Skeletal muscle cell (primary cell): ENCODE measurements around the gene MTIF3.

ENCODE experiments used
- DNase-seq: peaks from one replicate; pipeline ENCODE4 v3.0.0-alpha.2; 2010; ENCODE audit warnings: low read depth
- H3K4me3 ChIP-seq: 2 replicates; pipeline ENCODE4 v1.5.1; 2011; ENCODE audit warnings: low read depth, mild to moderate bottlenecking, control low read depth, low read length, moderate library complexity

Gene MTIF3

DNA sequence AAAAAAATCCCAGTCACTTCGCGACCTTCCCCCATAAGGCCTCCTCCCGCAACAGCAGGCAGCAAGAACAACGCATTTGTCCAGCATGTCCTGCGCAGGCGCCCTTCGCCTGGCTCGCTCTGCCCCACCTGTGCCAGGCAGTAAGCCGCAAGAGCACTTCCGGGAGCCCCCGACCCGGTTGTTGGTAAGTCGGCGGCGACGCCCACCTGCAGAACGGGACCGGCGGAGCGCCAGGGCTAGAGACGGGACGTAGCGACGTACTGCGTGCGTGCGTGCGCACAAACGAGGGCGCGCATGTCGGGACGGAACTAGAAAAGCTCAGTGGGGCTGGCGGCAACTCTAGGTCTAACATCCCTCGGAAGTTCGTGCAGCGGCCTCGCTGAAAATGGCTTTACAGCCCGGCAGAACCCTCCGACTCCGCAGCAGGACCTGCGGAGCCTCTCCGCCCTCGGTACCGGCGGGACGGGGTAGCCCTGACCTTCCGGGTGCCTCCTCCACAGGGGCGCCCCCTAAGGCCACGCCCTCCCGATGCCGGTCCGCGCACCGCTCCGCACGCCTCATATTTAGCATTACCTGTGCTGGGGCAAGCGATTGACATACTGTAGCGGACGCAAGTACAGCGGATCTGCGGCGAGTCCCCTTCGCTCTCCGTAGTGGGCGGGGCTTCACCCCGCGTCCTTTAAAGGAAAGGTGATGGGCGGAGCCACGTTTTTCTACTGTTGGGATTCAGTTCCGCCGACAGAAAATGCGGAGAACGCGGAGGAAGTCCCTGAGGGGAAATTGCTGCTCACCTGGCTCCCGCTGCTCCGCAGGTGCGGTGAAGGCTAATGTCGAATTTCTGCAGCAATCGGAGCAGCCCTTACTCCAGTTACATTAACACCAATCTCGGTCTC, at the start of gene MTIF3:
MTIF3 (minus strand) TSS at position 629 of the 893 bp plus-strand sequence. CDS start 10,116 bp downstream, outside the sequence.
- H3K4me3 ChIP-seq: peak within 1 kb of the TSS; percentile 93

GRCh38 chr13:27497563-27498230, 47.3 kb upstream of the MTIF3 start:
- DNase-seq: no peak
- H3K4me3 ChIP-seq: no peak overlapping the region

More for the DNA sequence above, at the start of gene MTIF3:
- peak; percentile 73 for DNase-seq

GRCh38 chr13:27496536-27497273, 46.3 kb upstream of the MTIF3 start:
- no peak overlapping the region for H3K4me3 ChIP-seq
- no peak for DNase-seq

DNA sequence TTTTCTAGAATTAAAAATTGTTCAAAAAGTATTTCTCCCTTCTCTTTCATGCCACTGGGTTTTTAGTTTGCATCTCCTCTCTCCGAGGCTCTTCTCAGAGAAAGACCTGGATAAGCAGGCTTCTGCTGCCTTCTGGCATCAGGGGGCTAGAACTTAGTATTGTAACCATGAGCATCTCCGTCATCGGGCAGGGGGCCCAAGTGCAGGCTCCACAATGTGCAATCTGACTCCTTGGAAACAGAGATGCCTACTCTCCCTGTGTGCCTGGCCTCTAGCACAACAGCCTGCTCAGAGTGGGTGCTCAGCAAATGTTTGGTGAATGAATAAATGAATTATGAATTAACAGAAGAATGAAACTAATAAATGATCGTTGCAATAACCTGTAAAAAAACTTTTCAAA, 45.6 kb upstream of the MTIF3 start:
- DNase-seq: no peak

DNA sequence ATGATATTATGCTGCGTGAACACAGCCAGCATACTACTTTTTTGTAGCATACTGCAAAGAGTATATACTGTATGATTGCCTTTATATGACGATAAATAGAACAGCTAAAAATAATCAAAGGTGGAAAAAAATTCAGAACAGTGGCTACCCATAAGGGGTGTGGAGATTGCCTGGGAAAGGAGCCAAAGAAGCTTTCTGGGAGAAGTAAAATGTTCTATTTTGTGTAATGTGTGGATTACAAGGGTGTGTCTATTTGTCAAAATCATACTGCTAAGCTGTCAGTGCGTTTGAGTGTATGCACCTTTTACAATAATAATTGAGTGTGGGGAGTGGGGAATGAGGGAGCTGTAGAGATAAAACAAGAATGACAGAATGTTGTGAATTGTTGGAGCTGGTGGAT, 45.2 kb upstream of the MTIF3 start:
- no peak for DNase-seq
- H3K4me3 ChIP-seq: no peak overlapping the region

More for the DNA sequence above, 45.6 kb upstream of the MTIF3 start:
- H3K4me3 ChIP-seq: no peak overlapping the region

- DNase-seq: no peak
- no peak overlapping the region for H3K4me3 ChIP-seq
Measured at GRCh38 chr13:27493981-27494380, 43.6 kb upstream of the MTIF3 start.

GRCh38 chr13:27489456-27489855, 39.1 kb upstream of the MTIF3 start:
- DNase-seq: no peak
- no peak overlapping the region for H3K4me3 ChIP-seq

DNA sequence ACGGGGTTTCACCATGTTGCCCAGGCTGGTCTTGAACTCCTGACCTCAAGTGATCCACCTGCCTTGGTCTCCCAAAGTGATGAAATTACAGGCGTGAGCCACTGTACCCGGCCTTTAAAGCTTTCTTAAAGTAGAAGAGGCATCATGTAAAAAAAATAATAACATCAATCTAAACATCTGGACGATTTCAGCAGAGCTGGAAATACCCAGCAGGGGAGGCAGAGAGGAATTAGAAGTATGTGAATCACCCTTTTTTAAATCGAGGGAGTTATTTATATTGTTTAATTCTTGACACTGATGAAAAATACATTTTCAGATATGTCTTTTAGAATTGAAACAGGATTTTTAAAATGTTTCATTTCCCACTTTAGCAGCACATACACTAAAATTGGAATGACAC, 37.4 kb upstream of the MTIF3 start:
- no peak for DNase-seq
- H3K4me3 ChIP-seq: no peak overlapping the region

DNA sequence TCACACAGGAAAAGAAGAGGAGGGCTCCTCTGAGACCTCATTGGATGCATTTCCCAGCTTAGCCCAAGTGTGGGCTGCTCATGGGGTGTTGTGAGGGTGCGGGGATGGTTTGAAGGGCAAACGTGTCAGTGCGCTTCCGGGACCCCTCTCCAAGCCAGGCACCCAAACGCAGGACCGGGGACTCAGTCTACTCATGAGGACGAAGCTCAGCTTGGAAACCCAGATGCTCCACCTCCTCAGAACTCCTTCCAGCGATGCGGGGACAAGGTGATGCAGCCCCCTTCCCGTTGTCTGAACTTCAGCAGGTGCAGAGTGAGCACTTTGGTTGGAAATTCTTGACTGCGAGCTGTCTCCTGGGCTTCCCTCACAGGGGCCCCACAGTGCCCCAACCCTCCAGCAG, 33.1 kb upstream of the MTIF3 start:
- no peak for DNase-seq

GRCh38 chr13:27482983-27483382, 32.6 kb upstream of the MTIF3 start:
- no peak overlapping the region for H3K4me3 ChIP-seq

More for the DNA sequence above, 33.1 kb upstream of the MTIF3 start:
- no peak overlapping the region for H3K4me3 ChIP-seq

DNA sequence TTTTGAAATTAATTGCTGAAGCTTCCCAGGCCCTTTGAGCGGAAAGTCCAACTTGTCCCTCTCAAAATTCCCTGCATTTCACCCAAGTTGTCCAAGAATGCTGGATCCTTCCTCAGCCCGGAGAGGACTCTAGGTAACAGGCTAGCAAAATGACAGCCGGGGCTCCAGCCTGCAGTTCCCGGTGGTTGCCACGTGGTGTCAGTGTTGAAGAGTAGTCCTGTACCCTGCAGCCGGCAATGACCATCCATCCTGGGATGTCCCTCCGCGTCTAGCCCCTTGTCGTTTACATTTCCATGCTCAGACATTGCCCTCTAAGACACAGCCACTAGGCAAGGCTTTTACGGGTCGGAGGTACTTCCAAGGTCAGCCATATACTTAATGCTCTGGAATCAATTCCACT, 31.4 kb upstream of the MTIF3 start:
- DNase-seq: no peak

More at GRCh38 chr13:27482983-27483382, 32.6 kb upstream of the MTIF3 start:
- no peak for DNase-seq

DNA sequence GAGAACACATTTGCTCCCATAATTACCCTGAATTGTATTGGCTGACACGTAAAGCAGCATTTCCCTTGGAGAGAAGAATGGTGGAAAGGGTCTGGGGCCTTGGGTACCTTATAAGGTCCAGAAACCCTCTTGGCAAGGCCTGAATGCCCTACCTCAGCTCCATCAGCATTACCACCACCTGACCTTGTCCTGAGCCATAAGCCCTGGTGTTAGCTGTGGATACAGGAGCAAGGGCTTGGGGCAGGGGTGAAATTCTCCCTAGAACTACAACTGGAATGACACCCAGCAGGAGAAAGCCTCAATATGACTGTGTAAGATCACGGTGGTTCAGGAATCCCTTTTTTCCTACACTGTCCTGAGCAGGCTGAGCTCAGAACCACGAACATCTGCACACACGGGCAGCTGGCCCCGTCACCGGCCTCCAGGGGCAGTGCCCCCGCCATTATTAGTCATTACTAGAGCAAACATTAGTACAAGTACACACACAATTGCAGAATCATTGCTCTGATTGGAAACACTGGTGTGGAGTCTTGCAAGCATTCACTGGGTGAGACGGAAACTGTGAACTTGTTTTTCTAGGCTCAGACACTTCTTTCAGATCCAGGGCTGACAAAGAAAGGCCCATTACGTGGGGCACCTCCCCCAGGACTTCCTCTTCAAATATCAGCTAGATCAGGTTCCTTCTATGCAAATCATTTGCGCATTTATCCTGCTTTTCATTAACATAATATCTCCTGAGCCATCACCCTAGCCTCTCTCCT, 26.8 kb upstream of the MTIF3 start:
- peak; percentile 41 for DNase-seq
- H3K4me3 ChIP-seq: no peak overlapping the region

More for the DNA sequence above, 31.4 kb upstream of the MTIF3 start:
- no peak overlapping the region for H3K4me3 ChIP-seq

DNA sequence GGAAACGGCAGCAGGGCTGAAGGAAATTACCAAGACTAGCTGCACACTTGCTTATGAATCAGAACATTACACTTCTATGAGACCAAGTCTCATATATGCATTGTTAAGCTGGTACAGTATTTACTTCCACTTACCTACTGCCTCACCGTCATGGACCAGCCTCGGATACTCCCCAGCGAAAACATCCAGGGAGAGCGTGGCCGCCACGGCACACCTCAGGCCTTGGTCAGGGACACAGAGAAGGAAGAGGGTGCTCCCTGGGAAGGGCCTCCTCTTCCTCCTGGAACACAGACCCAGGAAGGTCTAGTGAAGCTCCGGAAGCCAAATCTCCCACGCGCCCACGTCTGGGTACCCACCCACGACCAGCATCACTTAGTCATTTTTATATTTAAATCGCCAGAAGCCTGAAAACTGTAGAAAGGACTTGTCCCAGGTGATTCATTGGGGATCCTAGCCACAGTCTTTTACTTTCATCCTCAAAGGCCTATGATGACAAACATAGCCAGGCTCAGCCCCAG, 24.4 kb upstream of the MTIF3 start:
- no peak overlapping the region for H3K4me3 ChIP-seq
- no peak for DNase-seq

DNA sequence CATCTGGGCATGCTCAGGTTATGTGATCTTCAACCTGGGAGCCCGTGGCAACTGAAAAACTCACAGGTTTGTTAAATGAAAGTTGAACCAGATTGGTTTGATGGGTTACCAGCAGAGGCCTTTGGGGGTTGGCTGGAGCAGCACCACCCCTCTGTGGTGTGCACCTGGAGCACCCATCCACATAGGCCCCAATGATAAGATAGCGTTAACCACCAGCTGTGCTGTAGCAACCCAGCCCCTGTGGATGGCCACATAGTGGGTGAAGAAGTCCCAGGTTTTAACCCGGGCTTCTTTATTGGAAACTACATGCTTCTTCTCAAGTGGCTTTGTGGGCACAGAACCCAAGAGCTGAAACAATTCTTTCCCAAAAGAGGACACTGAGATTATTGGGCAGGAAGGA, 22.6 kb upstream of the MTIF3 start:
- no peak for DNase-seq
- no peak overlapping the region for H3K4me3 ChIP-seq

- no peak overlapping the region for H3K4me3 ChIP-seq
- no peak for DNase-seq
Measured at GRCh38 chr13:27472441-27472840, 22.1 kb upstream of the MTIF3 start.

GRCh38 chr13:27470075-27470820, 19.9 kb upstream of the MTIF3 start:
- no peak overlapping the region for H3K4me3 ChIP-seq
- no peak for DNase-seq

GRCh38 chr13:27466513-27466912, 16.1 kb upstream of the MTIF3 start:
- H3K4me3 ChIP-seq: no peak overlapping the region
- no peak for DNase-seq

DNA sequence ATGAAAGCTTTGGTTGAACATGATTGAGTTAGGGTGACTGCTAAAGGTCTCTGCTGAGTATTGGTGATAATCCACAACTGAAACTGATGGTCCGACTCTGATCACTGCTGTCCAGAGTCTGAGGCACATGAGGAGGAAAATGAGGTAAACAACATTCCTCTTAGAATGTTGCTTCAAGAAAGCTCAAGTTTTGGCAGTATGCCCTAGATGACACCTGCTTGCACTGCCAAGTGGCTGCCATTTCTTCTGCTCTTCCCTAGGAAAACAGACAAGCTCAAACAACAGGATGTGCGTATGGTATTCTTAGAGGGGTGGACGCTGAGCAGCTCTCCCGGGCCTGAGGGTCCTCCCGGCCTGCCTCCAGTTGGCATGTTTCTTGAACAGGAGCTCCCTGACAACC, 15.2 kb upstream of the MTIF3 start:
- no peak overlapping the region for H3K4me3 ChIP-seq

More for the DNA sequence above, 15.2 kb upstream of the MTIF3 start:
- no peak for DNase-seq
